HG03095 (cell line): ENCODE results near the gene APPBP2.
"Not testable (repeated sequence)": the region's sequence is repeated elsewhere in the genome, so short reads cannot be mapped to it uniquely, and the experiment has no call there.

Experiments
- ATAC-seq: cut with Tn5 transposase; IDR thresholded peaks from one replicate; pipeline ENCODE4 v1.9.1; 2021; ENCODE audit warnings: moderate library complexity; ENCODE audit not compliant: unreplicated experiment

Gene APPBP2

DNA sequence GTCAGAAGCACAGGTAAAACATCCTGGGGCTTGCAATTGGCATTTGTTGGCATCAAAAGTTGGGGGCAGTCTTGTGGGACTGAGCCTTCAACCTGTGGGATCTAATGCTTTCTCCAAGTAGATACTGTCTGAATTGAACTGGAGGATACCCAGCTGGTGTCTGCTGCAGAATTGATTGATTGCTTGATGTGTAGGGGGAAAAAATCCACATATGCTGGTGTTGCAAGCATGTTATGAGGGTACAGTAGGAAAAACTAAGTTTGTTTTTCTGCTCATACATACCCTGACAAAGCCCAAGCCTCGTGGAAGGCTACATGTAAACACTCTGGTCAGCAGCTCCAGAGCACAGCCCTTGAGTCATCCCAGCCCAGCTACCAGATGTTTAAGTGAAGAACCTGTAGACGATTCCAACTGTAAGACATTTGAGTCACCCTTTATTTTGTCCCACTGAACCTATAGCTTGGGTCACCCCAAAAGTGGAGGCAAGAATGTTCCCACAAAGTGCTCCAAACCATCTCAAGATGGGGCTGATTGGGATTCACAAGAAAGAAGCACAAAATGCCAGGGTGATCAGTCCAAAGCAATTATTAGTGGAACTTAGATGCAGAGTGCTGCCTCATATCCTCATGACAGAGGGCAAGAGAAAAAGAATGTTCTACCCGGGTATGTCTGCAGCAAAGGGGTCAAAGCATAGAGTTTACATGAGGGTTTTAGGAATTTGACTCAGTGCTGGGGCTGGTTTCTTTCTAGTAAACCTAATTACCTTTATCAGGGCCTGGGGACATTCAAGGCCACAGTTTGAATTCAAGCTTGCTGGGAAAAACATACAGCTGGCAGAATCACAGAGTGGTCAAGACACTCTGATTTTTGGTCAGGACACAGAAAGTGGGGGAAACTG, 9.6 kb upstream of the APPBP2 start:
- no peak for ATAC-seq

DNA sequence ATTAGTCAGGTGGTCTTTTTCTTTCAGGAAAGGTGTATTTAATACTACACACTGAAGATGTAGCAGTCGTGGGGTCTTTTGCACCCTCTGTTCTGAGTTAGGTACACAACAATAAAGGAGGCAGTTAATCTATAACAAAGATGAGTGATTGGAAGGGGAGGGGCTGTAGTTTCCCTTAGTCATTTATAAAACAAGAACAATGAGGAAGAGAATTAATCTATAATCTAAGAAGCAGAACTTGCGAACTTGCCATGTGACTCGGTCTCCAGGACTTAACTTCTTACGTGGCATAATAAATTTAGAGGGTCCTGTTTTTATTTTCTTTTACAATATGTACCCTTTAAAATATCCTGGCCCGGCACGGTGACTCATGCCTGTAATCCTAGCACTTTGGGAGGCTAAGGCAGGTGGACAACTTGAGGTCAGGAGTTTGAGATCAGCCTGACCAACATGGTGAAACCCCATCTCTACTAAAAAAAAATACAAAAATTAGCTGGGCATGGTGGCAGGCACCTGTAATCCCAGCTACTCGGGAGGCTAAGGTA, 8.6 kb upstream of the APPBP2 start:
- ATAC-seq = no peak

DNA sequence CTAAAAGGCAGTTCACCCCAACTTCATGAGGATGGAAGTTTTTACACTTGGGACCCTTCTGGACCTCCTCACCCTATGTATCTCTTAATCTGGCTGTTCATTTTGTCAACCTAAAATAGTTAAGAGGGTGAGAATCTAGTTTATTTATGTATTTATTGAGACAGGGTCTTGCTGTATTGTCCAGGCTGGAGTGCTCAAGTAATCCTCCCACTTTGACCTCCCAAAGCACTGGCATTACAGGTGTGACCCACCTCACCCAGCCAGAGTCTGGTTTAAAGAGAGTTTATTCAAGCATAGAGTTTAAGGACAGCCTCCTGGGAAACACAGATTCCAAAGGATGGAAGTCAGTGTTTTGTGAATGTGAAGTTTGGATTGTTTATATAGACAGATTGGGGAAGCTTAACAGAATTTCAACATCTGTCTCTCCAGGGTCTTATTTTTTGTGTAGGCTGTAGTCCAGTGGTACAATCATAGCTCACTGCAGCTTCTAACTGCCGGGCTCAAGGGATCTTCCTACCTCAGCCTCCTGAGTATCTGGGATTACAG, 8.0 kb upstream of the APPBP2 start:
- ATAC-seq = no peak

DNA sequence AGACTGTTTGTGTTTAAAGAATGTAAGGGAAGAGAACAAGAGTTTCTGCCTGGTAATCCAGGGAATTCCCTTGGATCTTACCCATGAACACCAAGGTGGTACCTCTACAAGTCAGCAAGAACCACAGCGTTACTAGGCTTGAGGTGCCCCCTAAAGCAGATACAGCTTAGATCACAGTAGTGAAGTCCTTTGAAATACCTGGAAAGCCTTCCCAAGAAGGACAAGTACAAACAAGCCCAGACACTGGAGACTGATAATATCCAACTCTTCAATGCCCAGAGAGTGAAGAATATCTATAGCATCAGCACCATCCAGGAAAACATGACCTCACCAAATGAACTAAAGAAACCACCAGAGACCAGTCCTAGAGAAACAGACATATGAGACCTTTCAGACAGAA, 3.8 kb upstream of the APPBP2 start:
- no peak for ATAC-seq

DNA sequence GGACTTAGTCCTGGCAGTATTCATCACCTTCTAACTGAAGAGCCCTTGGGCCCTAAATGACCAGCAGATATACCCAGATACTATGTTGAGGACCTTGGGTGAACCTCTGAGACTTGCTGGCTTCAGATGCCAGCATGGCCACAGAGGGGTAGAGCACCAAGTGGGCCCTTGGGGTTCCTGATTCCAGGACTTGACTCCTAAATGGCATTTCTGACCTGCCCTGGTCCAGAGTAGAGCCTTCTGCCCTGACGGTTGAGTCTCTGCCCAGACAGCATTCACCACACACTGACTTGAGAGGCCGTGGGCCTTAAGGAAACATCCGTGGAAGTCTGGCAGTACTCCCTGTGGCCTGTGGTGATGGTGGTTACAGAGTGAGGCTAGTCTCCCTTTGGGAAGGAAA, 2.8 kb upstream of the APPBP2 start:
- ATAC-seq = no peak

DNA sequence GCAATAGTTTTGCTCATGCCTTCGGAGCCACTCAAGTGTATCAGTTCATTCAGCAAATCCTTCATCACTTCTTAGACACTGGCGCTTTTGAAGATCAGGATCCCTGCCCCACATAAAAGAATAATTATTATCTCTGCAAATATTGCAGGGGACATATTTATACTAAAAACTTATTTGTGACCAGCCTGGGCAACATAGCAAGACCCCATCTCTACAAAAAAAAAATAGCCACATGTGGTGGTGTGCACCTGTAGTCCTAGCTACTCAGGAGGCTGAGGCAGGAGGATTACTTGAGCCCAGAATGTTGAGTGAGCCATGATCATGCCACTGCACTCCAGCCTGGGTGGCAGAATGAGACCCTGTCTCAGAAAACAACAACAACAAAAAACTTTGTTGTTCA, 1.7 kb upstream of the APPBP2 start:
- no peak for ATAC-seq

DNA sequence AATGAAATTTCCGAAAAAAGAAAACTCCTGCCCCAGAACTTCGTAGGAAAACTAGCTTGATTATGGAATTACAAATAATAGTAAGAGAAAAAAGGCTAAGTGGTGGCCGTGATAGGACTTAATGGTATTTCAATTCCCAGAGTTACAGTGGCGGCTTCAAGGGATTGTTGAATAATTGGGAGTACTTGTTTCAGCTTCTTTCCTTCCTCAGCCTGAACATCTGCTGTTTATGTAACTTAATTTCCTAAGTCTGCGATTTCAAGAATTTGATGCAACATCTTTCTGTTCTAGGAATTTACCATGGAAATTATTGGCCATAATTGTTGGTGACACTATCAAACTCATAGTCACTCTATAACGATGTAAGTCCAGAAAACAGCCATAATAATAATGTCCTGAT, 684 bp upstream of the APPBP2 start:
- no peak for ATAC-seq

DNA sequence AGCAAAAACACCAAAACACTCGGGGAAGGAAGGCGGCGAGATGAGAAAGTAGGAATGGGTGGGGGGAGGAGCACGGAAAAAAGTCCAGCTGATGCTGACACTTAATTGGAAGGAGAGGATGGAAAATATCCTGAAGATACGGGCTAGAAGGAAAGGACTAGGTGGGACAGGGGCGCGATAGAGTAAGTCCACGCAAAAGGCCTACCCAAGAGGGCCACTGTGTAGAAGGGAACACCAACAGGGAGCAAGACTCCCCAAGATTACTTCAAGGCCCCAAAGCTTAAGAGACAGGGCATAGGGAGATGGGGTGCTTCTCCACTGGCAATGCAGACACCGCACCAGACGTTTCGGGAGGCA, 736 bp downstream of the APPBP2 start:
- ATAC-seq = no peak

DNA sequence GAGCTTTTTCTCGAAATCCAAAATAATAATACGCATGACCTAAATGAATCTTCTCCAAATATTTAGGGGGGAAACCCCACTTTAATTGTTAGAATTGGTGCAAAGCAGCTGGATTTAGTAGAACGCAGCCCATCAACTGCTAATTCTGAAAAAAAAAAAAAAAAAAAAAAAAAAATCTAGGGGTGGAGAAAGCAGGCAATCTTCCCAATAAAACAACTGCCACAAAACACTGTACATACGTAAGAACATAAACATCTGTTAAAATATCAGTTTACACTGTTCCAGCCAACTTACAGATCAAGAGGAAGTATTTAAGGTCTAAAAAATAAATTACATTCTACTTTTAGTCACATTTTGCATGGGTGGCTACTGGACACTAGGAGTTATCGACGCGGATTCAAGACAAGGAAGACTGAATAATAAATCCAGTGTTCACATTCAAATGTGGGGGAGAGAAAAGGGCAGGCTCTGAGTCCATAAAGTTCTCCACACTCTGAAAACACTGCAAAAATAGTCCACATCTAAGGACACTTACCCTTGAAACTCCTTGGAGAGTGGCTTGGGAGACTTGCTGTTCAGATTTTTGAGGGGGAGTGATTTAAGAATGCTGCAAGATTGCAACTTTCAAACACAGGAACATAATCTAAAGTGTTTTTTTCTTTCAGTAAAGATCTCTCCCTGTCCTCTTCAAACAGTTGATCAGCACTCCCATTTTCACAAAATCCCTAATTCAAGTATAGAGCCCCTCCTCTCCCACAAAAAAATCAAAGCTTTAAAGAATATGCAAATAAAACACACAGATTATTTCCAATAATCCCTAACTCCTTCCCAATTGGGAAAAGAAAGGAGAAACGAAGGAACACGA, 1.3 kb downstream of the APPBP2 start:
- ATAC-seq = no peak

DNA sequence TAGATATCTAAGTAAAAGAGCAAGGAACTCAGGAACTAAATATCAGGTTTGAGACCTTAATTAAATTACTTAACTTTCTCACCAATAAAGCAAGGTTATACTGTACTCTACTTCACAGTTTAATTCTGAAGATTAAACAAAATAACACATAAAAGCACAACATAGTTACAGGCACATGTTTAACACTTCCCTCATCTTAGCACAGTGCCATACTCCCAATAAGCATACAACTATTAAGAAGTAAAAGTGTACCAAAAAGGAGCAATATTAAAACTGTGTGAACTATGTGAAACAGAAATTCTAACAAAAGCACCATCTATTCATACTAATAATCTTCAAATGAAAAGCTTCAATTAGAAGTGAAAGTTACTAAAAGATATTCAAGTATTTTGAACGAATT, 2.2 kb downstream of the APPBP2 start:
- ATAC-seq = no peak

DNA sequence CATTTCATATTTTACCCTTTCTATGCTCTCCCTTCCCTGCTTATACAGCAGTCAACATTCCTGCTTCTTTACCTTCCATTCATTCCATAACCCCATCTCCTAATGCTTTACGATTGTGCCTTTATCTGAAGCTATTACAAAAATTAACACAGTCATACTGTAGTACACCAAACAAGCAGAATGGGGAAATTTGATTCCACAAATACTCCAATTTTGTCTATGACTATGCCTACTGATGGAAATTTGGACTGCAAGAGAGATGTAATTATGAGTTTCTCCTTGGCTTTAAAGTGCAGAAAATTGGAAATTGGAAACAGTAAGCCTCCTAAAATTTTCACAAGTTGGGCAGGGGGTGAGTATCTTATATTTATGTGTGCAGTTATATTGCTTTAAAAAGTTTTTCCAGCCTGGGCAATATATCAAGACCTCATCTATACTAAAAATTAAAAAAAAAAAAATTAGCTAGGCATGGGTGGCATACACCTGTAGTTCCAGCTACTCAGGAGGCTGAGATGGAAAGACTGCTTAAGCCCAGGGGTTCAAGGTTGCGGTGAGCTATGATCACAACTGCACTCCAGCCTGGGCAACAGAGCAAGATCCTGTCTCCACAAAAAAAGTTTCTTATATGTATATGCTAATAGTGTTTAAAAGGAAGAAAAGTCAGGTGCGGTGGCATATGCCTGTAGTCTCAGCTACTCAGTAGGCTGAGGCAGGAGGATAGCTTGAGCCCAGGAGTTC, 3.0 kb downstream of the APPBP2 start:
- ATAC-seq = no peak

DNA sequence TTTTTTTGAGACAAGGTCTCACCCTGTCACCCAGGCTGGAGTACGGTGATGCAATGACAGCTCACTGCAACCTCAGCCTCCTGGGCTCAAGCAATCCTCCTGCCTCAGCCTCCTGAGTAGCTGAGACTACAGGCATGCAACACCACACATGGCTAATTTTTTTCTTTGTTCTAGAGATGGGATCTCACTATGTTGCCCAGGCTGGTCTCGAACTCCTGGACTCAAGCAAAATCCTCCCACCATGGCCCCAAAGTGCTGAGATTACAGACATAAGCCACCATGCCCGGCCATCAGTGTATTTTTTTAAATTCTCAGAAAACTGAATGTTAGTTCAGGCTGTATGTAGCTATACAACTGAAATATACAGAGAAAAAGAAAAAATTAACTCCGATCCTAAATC, 6.2 kb downstream of the APPBP2 start:
- no peak for ATAC-seq

DNA sequence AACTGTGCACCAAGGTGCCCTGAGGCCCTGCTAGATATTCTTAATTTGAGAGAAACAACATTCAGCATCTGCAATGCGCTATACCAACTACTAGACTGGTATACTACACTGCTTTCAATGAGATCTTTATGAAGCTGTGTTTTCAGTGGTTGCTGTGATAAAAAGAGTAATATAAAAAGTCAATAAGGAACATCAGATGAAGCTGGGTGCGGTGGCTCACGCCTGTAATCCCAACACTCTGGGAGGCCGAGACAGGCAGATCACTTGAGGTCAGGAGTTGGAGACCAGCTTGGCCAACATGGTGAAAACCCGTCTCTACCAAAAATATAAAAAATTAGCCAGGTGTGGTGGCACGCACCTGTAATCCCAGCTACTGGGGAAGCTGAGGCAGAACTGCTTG, 10.4 kb downstream of the APPBP2 start:
- ATAC-seq = not testable (repeated sequence)

DNA sequence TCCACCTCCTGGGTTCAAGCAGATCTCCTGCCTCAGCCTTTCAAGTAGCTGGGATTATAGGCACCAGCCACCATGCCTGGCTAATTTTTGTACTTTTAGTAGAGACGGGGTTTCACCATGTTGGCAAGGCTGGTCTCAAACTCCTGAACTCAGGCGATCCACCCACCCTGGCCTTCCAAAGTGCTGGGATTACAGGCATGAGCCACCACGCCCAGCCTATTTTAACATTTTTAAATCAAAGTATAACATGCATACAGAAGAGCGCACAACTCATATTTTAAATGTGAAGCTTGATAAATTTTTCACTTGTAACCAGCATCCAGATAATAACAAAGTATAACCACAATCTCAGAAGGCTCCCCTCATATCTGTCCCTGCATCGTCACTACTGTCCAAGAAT, 10.8 kb downstream of the APPBP2 start:
- not testable (repeated sequence) for ATAC-seq

DNA sequence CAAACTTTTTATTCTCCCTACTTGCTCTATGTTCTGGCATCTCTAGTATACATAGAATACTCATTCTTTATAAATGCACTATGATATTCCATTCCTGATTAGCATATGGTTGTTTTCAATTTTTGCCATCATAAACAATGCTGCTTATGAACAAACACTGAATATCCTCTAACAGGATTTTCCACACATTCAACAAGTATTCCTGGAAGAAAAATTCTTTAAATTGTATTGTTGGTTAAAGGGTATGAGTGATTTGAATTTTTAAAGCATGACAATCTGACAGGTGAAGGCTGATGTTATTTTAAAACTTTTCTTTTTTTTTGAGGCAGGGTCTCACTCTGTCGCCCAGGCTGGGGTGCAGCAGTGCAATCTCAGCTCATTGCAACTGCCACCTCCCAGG, 11.5 kb downstream of the APPBP2 start:
- no peak for ATAC-seq

DNA sequence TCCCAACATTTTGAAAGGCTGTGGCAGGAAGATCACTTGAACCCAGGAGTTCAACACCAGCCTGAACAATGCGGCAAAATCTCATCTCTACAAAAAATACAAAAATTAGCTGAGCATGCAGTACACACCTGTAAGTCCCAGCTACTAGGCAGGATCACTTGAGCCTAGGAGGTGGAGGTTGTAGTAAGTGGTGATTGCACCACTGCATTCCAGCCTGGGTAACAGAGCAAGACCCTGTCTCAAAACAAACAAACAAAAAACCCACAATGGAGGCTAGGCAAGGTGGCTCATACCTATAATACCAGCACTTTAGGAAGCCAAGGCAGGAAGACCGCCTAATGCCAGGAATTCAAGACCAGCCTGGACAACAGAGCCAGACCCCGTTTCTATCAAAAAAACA, 12.0 kb downstream of the APPBP2 start:
- ATAC-seq = no peak

DNA sequence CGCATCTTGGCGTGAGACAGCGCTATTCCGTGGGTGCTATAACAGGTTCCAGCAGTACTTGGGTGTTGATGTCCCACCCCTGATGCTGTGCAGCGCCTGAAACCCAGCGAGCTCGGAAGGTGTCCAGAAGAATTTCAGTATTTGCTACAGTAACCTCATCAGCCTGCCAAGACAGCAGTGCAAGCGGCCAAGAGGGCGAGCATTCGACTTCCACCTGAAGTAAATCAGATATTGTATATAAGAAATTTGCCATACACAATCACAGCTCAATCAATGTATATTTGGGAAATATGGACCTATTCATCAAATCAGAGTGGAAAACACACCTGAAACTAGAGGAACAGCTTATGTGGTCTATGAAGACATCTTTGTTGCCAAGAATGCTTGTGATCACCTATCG, 13.0 kb downstream of the APPBP2 start:
- no peak for ATAC-seq

DNA sequence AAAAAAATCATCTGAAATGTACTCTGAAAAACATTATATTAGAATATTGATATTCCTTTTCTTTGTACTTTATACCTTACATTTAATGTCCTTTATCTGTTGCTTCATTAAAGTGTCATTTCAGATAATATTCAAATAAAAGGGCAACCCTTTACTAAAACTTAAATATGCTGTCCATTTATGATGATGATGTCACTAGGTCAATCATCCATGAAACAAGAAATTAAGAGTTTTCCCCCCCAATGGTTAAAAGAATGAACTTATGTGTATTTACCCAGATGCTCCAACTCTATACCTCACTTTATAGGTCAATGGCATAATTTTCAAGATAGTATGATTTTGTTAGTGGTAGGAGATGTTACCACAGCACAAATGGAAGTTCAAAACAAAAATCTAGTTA, 15.3 kb downstream of the APPBP2 start:
- no peak for ATAC-seq

DNA sequence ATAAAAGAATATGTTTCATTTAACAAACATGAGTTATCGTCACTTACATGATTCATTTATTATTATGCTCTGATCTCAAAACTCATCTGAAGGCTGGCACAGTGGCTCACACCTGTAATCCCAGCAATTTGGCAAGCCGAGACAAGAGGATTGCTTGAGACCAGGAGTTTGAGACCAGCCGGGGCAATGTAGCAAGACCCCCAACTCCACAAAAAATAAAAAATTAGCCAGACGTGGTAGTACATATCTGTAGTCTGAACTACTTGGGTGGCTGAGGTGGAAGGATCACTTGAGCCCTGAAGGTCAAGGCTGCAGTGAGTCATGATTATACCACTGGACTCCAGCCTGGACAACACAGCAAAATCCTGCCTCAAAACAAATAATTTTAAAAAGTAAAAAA, 16.0 kb downstream of the APPBP2 start:
- ATAC-seq = no peak

DNA sequence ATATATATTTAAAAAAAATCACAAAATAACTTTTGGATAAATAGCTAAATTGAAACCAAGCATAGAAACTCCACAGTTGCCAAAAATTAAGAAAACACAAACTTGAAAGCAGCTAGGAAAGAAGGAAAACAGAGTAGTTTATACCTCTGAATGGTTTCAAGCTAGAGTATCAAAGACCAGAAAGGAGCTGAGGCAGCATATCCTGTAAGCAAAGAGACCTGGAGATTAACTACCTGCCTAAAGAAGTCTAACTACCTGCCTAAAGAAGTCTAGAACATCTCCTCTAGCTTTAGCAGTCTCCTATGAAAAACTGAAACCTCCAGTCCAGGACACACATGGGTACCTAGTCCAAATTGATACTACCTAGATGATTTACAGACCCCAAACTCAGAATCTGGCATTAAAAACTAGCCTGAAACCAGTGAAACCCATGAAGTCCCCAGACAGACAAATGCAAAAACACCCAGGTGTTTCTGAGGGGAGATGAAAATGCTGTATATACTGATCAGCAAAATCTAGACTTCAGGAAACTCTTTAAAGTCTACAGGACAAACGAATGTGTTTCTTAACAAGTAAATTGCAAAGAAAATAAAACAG, 17.6 kb downstream of the APPBP2 start:
- ATAC-seq = no peak

DNA sequence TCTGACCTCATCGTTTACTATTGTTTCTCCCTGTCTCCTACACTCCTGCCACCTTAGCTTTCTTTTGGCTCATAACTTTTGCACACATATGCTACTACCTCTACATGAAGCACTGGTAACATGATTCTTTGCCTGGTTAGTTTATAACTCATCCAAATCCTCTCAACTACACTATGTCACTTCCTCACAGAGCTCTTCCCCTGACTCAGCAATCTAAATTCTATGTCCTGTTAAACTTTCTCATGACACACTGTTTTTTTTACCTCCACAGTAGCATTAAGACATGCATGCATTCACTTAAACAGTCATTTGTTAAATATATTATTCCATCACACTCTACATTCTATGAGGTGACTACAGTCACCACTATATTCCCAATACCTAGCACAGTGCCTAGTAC, 19.7 kb downstream of the APPBP2 start:
- ATAC-seq = no peak
